Mucosa of rectum (tissue), 2 donors: ENCODE measurements around the gene NPHP1.
"Not testable (repeated sequence)": the region's sequence is repeated elsewhere in the genome, so short reads cannot be mapped to it uniquely, and the experiment has no call there.

Experiments used
- H3K27ac ChIP-seq, 2 donors: one replicate each; pipeline ENCODE4 v1.7.0; 2013; ENCODE audit warnings: inconsistent platforms in 2 of 2, low read depth in 2 of 2, low read length in 2 of 2
- H3K27me3 ChIP-seq, 2 donors: one replicate each; pipeline ENCODE4 v1.7.0; 2013; ENCODE audit warnings: low read length in 2 of 2; ENCODE audit not compliant: control insufficient read depth in 2 of 2, insufficient read depth in 2 of 2
- H3K36me3 ChIP-seq, 2 donors: one replicate each; pipeline ENCODE4 v1.7.0; 2013; ENCODE audit warnings: low read length in 2 of 2; ENCODE audit not compliant: control insufficient read depth in 2 of 2, insufficient read depth in 2 of 2
- H3K4me1 ChIP-seq, 2 donors: one replicate each; pipeline ENCODE4 v1.7.0; 2013; ENCODE audit warnings: low read length in 2 of 2, mild to moderate bottlenecking in 1 of 2; ENCODE audit not compliant: control insufficient read depth in 2 of 2, insufficient read depth in 2 of 2
- H3K4me3 ChIP-seq, 2 donors: one replicate each; pipeline ENCODE4 v1.7.0; 2013; ENCODE audit warnings: low read length in 2 of 2
- H3K9ac ChIP-seq, 2 donors: one replicate each; pipeline ENCODE4 v1.7.0; 2013; ENCODE audit warnings: low read length in 2 of 2, low read depth in 1 of 2, mild to moderate bottlenecking in 1 of 2
- H3K9me3 ChIP-seq, 2 donors: one replicate each; pipeline ENCODE4 v1.7.0; 2013; ENCODE audit warnings: low read length in 2 of 2; ENCODE audit not compliant: control insufficient read depth in 2 of 2
- donor health status: healthy.
- donor health status: Normal muscosa, but diverticular disease.

The NPHP1 gene

DNA sequence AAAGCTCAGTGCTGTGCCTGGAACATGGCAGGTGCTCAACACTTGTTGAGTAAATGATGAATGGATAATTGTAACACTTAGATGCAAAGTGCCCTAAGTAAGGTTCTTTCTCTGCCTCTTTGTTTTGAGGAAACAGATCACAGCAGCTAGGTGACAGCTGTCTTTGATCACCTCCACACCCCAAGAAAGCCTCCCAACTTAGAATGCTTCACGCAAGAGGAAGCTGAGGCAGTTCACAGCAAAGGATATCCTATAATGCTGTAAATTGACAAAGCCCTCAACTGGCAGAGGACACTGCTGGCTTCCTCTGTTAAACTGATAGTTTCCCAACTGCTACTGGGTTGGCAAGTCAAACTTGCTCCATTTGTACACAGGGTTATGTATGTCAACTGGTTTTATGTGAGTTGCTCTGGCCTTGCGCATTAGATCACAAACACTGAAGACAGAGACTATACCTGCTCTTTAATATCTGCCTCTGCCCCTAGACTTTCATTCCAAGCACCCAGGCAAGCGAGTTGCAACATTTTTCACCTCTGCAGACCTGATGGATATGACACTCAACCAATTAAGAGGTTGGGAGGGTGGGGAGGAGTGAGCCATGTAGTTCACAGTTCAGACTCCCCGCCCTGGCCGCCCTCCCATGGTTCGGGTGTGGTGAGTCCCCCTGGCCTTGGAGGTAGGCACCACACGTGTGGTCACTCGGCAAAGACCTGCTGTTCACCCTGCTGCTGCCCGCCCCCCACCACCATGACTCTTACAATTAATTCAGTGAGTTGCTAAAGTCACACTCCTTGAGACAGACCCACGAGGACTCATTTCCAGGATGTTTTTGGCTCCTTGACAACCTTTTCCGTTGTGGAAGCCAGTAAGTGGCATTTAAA is 84.4 kb downstream of the NPHP1 start:
- Histone ChIP-seq H3K9ac (no peak overlapping the region), H3K4me3 (no peak overlapping the region), H3K4me1 (peaks cover 9% of the 10 kb centered on the region in 2 donors), H3K9me3 (no peaks in the 10 kb centered on the region), H3K27me3 (peaks cover 0 to 4% of the 10 kb centered on the region in 2 donors), H3K36me3 (no peaks in the 10 kb centered on the region), H3K27ac (no peak overlapping the region)

DNA sequence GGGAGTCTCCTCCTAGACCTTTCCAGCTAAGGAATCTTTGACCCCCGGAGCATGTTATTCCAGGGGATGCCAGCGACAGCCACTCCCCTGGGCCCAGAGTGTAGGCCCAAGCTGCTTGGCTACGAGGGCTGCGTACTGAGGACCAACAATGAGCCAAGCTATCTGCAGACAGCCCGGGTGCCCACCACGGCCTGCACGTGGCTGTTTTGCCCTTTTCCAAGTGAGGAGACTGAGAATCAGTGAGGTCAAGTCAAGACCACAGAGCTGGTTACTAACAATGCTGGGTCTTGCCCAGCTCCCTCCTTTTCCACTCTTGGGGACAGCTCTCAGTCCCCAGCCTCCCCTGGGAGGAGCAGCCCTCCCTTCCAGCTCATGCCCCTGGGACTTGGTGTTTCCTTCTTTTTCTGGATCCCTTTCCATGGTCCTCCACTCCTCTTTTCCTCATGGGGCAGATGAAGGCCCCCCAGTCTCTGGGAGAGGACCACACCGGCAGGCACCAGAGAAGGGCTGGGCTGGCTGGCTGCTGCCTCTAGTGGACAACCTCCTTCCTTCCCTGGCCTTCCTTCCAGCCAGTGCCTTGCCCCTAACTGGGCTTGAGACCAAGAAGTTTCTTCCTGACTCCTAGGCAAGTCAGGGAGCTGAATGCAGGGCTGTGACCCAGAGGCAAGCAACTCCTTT is 88.6 kb downstream of the NPHP1 start:
- Histone ChIP-seq H3K9me3 (no peaks in the 10 kb centered on the region), H3K4me3 (peak overlapping the region; percentile 70 to 83), H3K4me1 (peaks cover 20 to 21% of the 10 kb centered on the region in 2 donors), H3K27me3 (peaks cover 0 to 7% of the 10 kb centered on the region in 2 donors), H3K36me3 (no peaks in the 10 kb centered on the region), H3K9ac (peak overlapping the region; percentile 38 to 94), H3K27ac (peak overlapping the region; percentile 91 to 92)

DNA sequence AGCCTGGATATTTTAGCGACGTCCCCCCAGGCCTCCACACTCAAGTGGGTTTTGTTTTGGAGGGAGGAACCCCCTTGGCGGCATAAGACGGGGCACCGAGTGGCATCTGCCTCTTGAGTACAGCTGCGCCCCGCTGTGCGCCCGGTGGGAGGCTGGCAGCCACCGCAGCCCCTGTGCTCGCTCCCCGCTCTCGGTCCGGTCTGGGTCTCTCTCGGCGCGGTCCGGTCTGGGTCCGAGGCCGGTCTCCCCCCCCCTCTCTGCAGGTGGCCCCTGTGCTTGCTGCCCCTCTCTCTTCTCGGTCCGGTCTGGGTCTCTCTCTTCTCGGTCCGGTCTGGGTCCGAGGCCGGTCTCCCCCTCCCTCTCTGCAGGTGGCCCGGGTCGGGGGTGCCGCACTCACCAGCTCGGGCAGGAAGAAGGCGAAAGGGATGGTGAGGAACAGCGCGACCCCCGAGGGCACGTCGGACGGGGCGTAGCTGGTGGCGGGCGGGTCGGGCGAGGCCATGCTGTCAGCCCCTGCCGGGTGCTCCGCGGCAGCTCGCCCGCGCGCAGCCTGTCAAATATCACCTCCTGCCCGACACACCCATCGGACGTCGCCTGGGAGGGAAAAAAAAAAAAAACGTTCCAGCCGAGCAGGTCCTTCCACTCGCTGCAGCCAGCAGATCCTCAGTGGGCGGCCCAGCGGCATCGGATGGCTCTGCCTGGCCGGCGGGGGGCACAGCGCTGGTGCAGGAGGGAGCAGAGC is 89.4 kb downstream of the NPHP1 start, which contains the start of gene MALL:
Gene MALL (minus strand): TSS at position 532 of the 742 bp plus-strand sequence. CDS start 30 bp downstream, at position 502.
- Histone ChIP-seq H3K9ac (peak within 1 kb of the TSS; percentile 81 to 94), H3K27me3 (peaks cover 0 to 7% of the 10 kb centered on the region in 2 donors), H3K27ac (peak within 1 kb of the TSS; percentile 91 to 92), H3K4me1 (peaks cover 20 to 21% of the 10 kb centered on the region in 2 donors), H3K36me3 (no peaks in the 10 kb centered on the region), H3K4me3 (peak within 1 kb of the TSS; percentile 70 to 83), H3K9me3 (no peaks in the 10 kb centered on the region)

DNA sequence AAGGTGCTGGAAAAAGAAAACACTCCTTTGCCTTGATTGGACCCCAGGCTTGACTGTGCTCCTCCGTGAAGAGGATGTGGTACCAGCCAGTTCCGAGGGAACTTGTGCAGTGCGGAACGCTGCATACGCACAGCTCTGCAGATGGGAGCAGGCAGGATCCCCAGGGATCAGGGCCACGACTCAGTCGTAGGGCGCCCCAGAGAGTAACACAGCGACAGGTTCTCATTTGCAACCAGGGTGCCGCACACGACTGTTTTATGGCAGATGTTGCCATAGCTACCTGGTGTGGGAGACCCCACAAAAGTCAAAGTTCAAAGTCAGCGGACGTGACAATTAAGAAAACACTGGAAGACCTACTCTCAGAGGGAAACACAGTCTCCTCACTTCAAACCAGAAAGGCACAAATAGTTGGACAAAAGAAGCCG is 90.0 kb downstream of the NPHP1 start:
- peaks cover 0 to 7% of the 10 kb centered on the region in 2 donors for H3K27me3 ChIP-seq
- H3K9ac ChIP-seq, result peak overlapping the region; percentile 81 to 94
- peak overlapping the region; percentile 91 to 92 for H3K27ac ChIP-seq
- peak overlapping the region; percentile 70 to 83 for H3K4me3 ChIP-seq
- H3K9me3 ChIP-seq, result no peaks in the 10 kb centered on the region
- no peaks in the 10 kb centered on the region for H3K36me3 ChIP-seq
- H3K4me1 ChIP-seq, result peaks cover 20 to 21% of the 10 kb centered on the region in 2 donors

DNA sequence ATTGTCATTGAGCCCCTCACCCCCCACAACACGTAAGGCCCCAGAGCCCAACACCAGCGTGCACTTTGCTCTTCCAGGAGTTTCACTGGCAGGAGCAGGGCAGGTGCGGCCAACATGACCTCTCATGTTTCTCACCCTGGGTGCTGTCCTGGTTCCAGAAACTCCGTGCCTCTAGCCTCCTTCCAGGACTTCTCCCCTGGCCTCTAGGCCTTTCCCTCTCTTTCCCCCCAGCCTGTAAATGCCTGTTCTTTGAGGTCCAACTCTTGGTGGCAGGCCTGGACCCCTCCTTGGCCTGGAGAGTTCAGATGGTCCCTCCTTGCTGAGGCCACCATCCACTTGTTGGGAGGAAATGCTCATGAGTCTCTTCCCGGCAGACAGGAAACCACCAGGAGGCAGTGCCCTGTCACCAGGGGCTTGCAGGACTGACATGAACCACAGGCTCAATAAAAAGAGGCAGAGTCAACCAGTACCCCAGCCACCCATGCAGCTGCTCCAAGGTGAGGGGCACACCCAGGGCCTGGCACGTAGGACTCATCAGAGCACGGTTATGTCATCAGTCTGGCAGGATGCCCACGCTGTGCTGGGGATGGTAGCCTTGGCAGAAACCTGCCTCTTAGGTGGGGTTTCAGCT is 90.7 kb downstream of the NPHP1 start:
- Histone ChIP-seq H3K27me3 (peaks cover 0 to 7% of the 10 kb centered on the region in 2 donors), H3K9ac (peak overlapping the region; percentile 81 to 94), H3K4me3 (peak overlapping the region; percentile 70 to 83), H3K36me3 (no peaks in the 10 kb centered on the region), H3K27ac (peak overlapping the region; percentile 91 to 92), H3K4me1 (peaks cover 20 to 24% of the 10 kb centered on the region in 2 donors), H3K9me3 (no peaks in the 10 kb centered on the region)

DNA sequence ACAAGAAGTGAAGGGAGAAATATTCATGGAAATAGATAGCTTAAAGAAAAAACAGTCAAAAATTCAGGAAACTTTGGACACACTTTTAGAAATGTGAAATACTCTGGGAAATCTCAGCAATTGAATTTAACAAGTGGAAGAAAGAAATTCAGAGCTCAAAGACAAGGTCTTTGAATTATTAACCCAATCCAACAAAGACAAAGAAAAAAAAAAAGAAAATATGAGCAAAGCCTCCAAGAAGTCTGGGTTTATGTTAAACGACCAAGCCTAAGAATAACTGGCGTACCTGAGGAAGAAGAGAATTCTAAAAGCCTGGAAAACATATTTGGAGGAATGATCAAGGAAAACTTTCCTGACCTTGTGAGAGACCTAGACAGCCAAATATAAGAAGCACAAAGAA is 96.5 kb downstream of the NPHP1 start:
- H3K4me3 ChIP-seq, H3K9ac ChIP-seq, H3K36me3 ChIP-seq, H3K9me3 ChIP-seq, H3K27me3 ChIP-seq: not testable (repeated sequence)
- Histone ChIP-seq H3K4me1 (peaks cover 40 to 42% of the 10 kb centered on the region in 2 donors), H3K27ac (peak overlapping the region; percentile 3 to 93)

DNA sequence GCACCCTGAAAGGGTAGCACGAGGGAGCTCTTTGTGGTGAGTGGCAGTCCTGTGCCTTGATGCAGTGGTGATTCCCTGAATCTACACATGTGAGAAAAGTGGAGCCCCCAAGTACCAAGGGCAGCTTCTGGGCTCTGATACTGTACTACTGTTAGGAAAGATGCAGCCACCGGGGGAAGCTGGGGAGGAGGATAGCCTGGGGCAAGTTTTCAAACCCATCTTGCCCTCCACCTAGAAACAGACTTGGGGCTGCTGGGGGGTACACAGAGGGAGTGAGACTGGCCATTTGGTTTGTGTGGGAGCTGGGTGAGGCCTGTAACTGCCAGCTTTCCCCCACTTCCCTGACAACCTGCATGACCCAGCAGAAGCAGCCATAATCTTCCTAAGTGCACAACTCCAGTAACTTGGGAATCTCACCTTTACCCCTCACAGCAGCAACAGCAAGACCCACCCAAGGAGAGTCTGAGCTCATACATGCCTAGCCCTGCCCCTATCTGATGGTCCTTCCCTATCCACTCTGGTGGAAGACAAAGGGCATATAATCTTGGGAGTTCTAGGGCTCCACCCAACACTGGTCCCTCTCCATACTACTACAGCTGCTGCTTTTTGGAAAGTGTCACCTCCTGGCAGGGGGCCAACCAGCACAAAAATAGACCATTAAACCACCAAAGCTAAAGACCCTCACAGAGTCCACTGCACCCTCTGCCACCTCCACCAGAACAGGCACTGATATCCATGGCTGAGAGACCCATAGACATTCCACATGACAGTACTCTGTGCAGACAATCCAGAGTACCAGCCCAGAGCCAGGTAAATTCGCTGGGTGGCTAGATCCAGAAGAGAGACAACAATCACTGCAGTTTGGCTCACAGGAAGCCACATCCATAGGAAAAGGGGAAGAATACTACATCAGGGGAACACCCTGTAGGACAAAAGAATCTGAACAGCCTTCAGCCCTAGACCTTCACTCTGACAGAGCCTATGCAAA is 97.4 kb downstream of the NPHP1 start:
- Histone ChIP-seq H3K27ac (peak overlapping the region; percentile 93 to 94), H3K4me1 (peaks cover 48 to 49% of the 10 kb centered on the region in 2 donors), H3K36me3 (no peaks in the 10 kb centered on the region), H3K4me3 (peak overlapping the region in 1 of 2 donors; percentile 31), H3K27me3 (no peaks in the 10 kb centered on the region), H3K9me3 (no peaks in the 10 kb centered on the region), H3K9ac (peak overlapping the region; percentile 17 to 66)

DNA sequence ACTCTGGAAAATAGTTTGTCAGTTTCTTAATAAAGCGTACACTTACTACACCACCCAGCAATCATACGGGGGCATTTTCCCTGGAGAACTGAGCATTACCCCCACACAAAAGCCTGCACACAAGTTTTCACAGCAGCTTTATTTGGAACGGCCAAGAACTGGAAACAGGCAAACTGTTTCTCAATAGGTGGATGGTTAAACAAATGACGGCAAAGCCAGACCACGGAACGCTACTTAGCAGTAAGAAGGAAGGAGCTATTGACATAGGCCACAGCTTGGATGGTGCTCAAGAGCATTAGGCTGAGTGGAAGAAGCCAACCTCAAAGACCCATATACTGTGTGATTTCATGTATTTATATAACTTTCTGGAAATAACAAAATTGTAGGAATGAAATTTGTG is 98.2 kb downstream of the NPHP1 start:
- Histone ChIP-seq H3K4me3 (peak overlapping the region in 1 of 2 donors; percentile 33), H3K27ac (peak overlapping the region; percentile 93 to 94), H3K9ac (peak overlapping the region; percentile 8 to 66)

More for the DNA sequence above, 98.2 kb downstream of the NPHP1 start:
- no peaks in the 10 kb centered on the region for H3K27me3 ChIP-seq
- H3K36me3 ChIP-seq, result no peaks in the 10 kb centered on the region
- no peaks in the 10 kb centered on the region for H3K9me3 ChIP-seq
- peaks cover 56% of the 10 kb centered on the region in 2 donors for H3K4me1 ChIP-seq
